Left lung (tissue), 10 donors: ENCODE measurements around the gene ABCA13. TPM values are rescaled to one million over a fixed set of nuclear protein-coding genes. Genes with fewer than 3 reads are reported as not detected.
A peak's percentile ranks its signal among the peaks of the same experiment; 100 is the strongest.

Experiments used
- ATAC-seq: fragments of 200-7000 bp; cut with Tn5 transposase; one replicate; pipeline ENCODE4 v1.9.1; 2020; ENCODE audit warnings: moderate library complexity
- DNase-seq, 4 donors: peaks; one replicate each; pipeline ENCODE4 v3.0.0-alpha.2; 2013 to 2020
- H3K27ac ChIP-seq, 2 donors: fragments of 200-600 bp; sonication (generic) in 1 of 2; one replicate each; pipeline versions ENCODE4 v1.5.0 to v1.8.0; 2020 to 2021
- H3K27me3 ChIP-seq, 2 donors: fragments of 200-600 bp; sonication (generic) in 1 of 2; one replicate each; pipeline versions ENCODE4 v1.5.0 to v1.8.0; 2020 to 2021
- H3K36me3 ChIP-seq, 2 donors: fragments of 200-600 bp; sonication (generic) in 1 of 2; one replicate each; pipeline versions ENCODE4 v1.5.0 to v1.8.0; 2020 to 2021
- H3K4me1 ChIP-seq, 2 donors: fragments of 200-600 bp; one replicate each; pipeline ENCODE4 v1.8.0; 2021
- H3K4me3 ChIP-seq, 2 donors: fragments of 200-600 bp; sonication (generic) in 1 of 2; one replicate each; pipeline versions ENCODE4 v1.5.0 to v1.8.0; 2020 to 2021; ENCODE audit warnings: mild to moderate bottlenecking in 1 of 2
- H3K9me3 ChIP-seq, 2 donors: fragments of 200-600 bp; sonication (generic) in 1 of 2; one replicate each; pipeline versions ENCODE4 v1.5.0 to v1.8.0; 2020 to 2021
- intact Hi-C, 2 donors: fragments of 100-400 bp; cut with DNase I; formaldehyde crosslinking; loops; one replicate each; pipeline versions ENCODE4 v1.11.2 to v1.14.2; 2022
- polyA plus RNA-seq, 6 donors: library from polyadenylated mRNA; unstranded; fragments of 120-200 nt; gene quantifications; one replicate each; pipeline ENCODE4 v1.2.1, GENCODE V29; 2013; ENCODE audit not compliant: insufficient read length in 6 of 6
- total RNA-seq, 2 donors: library from RNA; stranded (reverse); fragmentation: NEBNext Ultra II Directional; extraction: Animal tissue kit (Norgen Biotek cat#: 25700); gene quantifications; one replicate each; pipeline ENCODE4 v1.2.1, GENCODE V29; 2021
- TF ChIP-seq, protein P1 (sequence below), 2 donors: fragments of 200-600 bp; sonication (generic) in 1 of 2; IDR thresholded peaks; one replicate each; pipeline versions ENCODE4 v1.5.0 to v1.8.0; 2021; ENCODE audit warnings: antibody characterized with exemption in 2 of 2
- donor health status: DM: no; HTN: yes; CAD: no.
- donor health status: DM: no; HTN: no; CAD: no.

The ABCA13 gene
- total and polyA plus RNA-seq, 8 donors = 0.55 to 2.9 (median 1.7) TPM

DNA sequence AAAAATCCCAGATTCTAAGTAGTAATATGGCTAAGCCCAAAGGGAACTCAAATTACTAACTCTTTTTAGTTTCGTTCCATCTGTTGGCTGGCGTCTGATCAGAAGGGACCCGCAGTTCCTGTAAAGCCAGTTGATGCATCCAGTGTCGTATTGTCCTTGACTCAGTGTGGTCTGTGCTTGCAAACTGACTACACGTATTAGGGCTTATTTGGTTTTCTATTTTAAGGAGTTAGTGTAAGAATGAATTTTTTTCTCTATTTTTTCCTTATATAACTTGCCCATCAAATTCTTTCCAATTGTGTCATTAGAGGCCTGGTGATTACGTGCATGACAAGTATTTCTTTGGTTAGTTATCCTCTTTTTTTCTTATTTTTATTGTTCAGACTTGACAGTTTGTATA lies 9.7 kb downstream of the ABCA13 start:
- Histone ChIP-seq H3K4me3 (no peak overlapping the region), H3K4me1 (no peaks in the 10 kb centered on the region), H3K27me3 (no peaks in the 10 kb centered on the region), H3K36me3 (no peaks in the 10 kb centered on the region), H3K27ac (no peak overlapping the region), H3K9me3 (no peaks in the 10 kb centered on the region)
- no peak for DNase-seq
- TF ChIP-seq, protein P1, sequence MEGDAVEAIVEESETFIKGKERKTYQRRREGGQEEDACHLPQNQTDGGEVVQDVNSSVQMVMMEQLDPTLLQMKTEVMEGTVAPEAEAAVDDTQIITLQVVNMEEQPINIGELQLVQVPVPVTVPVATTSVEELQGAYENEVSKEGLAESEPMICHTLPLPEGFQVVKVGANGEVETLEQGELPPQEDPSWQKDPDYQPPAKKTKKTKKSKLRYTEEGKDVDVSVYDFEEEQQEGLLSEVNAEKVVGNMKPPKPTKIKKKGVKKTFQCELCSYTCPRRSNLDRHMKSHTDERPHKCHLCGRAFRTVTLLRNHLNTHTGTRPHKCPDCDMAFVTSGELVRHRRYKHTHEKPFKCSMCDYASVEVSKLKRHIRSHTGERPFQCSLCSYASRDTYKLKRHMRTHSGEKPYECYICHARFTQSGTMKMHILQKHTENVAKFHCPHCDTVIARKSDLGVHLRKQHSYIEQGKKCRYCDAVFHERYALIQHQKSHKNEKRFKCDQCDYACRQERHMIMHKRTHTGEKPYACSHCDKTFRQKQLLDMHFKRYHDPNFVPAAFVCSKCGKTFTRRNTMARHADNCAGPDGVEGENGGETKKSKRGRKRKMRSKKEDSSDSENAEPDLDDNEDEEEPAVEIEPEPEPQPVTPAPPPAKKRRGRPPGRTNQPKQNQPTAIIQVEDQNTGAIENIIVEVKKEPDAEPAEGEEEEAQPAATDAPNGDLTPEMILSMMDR (IDR thresholded peaks at IDR 0.05) = no peak
- ATAC-seq = no peak
- intact Hi-C loops = no loop called here

DNA sequence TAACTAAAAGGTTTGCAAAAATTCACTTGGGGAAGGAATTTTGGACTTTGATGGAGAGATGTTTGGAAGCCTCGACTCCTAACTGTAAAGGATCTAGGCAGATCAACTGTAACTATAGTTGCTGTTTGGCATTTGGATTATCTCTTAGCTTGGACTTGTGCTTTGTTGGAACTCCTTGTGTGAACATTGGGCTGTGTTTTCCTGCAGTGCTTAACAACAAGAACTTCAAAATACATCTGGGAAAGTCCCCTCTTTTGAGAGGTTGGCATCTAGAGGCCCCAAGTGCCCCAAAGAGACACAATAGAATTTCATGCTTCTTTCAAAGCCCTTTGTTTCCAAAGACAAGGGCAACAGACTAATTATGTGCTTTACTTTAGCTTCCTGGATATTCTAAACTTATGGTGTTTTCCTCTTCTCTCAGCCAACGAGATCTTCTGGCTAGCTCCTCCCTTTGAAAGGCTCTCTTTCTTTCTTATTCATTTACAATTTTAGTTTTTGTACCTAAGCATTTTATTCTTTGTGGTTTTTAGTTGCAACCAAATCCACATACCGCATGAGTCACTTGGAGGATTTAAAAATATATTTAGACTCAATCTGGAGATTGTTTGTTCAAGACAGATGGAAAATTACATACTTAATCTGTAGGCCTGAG lies 11.6 kb downstream of the ABCA13 start:
- no peak for ATAC-seq
- TF ChIP-seq, protein P1 (IDR thresholded peaks at IDR 0.05) = no peak

DNA sequence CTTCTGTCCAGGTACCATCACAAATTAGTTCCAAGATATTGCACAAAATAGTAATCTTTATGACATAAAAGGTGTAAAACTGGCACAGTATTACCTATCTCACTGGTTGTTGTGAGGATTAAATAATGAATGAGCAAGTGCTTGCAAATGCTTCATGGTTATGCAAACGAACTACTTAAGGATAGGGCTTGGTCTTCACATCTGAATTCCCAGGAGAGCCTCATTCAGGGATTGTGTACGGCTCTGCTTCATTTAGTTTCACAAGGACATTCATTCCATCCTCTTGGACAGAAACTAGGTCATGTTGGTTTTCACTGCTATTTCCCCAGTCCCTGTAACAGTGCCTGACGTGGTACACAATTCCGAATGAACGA lies 12.1 kb downstream of the ABCA13 start:
- Histone ChIP-seq H3K36me3 (no peaks in the 10 kb centered on the region), H3K9me3 (peaks cover 0 to 3% of the 10 kb centered on the region in 2 donors), H3K4me1 (no peaks in the 10 kb centered on the region), H3K27me3 (no peaks in the 10 kb centered on the region), H3K27ac (peak overlapping the region in 1 of 2 donors; percentile 11), H3K4me3 (no peak overlapping the region)
- no peak for DNase-seq
- TF ChIP-seq, protein P1 (IDR thresholded peaks at IDR 0.05) = no peak
- peak; percentile 80 for ATAC-seq
- intact Hi-C loops = no loop called here

More for the DNA sequence above, 11.6 kb downstream of the ABCA13 start:
- no peak for DNase-seq
- Histone ChIP-seq H3K27ac (peak overlapping the region in 1 of 2 donors; percentile 11), H3K4me3 (no peak overlapping the region), H3K36me3 (no peaks in the 10 kb centered on the region), H3K27me3 (no peaks in the 10 kb centered on the region), H3K4me1 (no peaks in the 10 kb centered on the region), H3K9me3 (peaks cover 0 to under 1% of the 10 kb centered on the region in 2 donors)
- intact Hi-C loops = no loop called here

DNA sequence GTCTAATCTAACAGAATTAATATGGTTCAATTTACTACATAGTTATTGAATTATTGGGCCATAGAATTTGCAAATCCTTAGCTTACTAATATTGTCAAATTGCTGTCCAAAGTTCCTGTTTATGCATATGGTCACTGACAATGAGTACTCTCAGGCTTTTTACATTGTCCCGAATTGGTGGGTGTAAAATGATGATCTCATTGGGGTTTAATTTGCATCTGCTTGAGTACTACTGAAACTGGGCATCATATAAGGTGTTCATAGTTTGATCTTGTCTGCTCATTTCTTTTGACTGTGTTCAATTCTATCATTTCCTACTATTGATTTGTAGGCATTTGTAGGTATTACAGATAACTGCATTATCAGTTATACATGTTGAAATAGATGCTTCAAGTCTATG lies 12.7 kb downstream of the ABCA13 start:
- ATAC-seq (no peak), DNase-seq (no peak)
- TF ChIP-seq, protein P1 (IDR thresholded peaks at IDR 0.05) = no peak
- H3K36me3 ChIP-seq = no peaks in the 10 kb centered on the region
- H3K4me1 ChIP-seq = no peaks in the 10 kb centered on the region
- H3K9me3 ChIP-seq = peaks cover 0 to 3% of the 10 kb centered on the region in 2 donors
- no peak overlapping the region for H3K27ac ChIP-seq
- no peaks in the 10 kb centered on the region for H3K27me3 ChIP-seq
- H3K4me3 ChIP-seq = no peak overlapping the region
- intact Hi-C loops = no loop called here

DNA sequence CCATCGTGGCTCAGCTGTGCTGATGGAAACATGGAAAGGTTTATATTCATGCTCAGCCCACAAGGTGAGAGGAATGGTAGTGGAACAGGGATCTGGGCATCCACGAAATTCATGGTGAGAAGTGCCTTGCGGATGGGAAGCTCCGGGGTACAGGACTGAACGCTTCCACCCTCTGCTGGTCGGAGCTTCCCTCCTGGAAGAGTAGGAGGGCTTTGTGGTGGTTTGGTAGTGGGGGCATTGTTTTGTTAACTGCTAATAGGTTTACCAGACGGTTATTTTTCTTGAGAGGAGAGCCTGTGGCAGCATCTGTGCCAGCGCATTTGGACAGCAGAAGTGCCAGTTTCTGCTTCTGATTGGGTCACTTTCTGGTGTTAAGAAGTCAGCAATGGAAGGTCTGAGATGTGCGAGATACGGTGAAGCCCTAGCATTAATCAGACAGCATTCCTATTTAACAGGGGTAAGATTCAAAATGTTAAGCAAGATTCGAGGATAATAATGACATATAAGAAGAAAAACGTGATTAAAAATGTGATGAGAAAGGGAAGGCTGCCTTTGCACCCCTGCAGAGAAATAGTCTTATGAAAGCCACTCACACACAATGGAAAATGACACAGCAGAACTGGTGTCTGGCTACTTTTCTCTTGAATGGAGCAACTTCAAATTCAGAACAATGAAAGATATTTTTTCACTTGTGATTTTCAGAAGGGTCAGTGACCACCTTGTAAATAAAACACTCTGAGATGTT lies 17.7 kb downstream of the ABCA13 start:
- Histone ChIP-seq H3K27me3 (no peaks in the 10 kb centered on the region), H3K36me3 (no peaks in the 10 kb centered on the region), H3K4me3 (no peak overlapping the region), H3K27ac (no peak overlapping the region), H3K4me1 (no peaks in the 10 kb centered on the region), H3K9me3 (peaks cover 0 to 3% of the 10 kb centered on the region in 2 donors)
- intact Hi-C loops = no loop called here
- no peak for ATAC-seq
- TF ChIP-seq, protein P1 (IDR thresholded peaks at IDR 0.05) = no peak
- no peak for DNase-seq
